Measurements from ENCODE around the gene RRM2. TPM values are rescaled to one million over a fixed set of nuclear protein-coding genes. Genes with fewer than 3 reads are reported as not detected.

RRM2 gene
- total and polyA plus RNA-seq, 2 of the 4 experiments (the other 2 are of a cell fraction), result 53.6 to 68.5 TPM

DNA sequence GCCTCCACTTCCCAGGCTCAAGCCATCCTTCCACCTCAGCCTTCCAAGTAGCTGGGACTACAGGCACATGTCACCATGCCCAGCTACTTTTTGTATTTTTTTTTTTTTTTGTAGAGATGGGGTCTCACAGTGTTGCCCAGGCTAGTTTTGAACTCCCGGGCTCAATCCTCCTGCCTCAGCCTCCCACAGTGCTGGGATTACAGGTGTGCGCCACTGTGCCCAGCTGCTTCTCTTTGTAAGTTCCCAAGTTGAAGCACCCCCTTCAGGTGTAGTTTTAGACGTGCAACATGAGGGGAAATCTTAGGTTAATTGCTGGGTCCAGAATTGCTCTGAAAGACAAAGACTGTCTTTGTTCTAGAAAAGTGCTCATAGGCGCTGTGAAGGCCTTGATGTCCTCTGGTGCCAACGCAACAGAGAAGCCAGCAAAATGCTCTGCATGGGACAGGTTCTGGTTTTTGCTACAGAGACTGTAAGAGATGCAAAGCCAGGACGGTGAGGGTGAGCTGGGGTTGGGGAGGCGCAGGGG, 46.6 kb downstream of the RRM2 start:
- Histone ChIP-seq H3K4me1 (ENCODE audit: control insufficient read depth, insufficient read depth, low read length) (peaks cover 10% of the 10 kb centered on the region), H3K27me3 (ENCODE audit: control insufficient read depth, insufficient read depth, low read length) (no peaks in the 10 kb centered on the region), H2BK5ac (ENCODE audit: low read depth, low read length, poor library complexity, severe bottlenecking) (no peak overlapping the region), H3K36me3 (ENCODE audit: control insufficient read depth, insufficient read depth, low read length) (no peaks in the 10 kb centered on the region), H2AK9ac (replicated peaks; ENCODE audit: low read depth, low read length, poor library complexity) (no peak overlapping the region), H2BK15ac (ENCODE audit: low read depth, low read length) (no peak overlapping the region), H2AFZ (replicated peaks; ENCODE audit: low read length, poor library complexity) (no peak overlapping the region), H3K27ac (ENCODE audit: insufficient read depth, low read length) (no peak overlapping the region), H3K4me2 (ENCODE audit: low read depth, low read length) (no peak overlapping the region), H4K20me1 (ENCODE audit: insufficient read depth, low read length) (no peaks in the 10 kb centered on the region), H3K23ac (ENCODE audit: low read depth, low read length) (no peak overlapping the region), H3K9me3 (ENCODE audit: control insufficient read depth, insufficient read depth, low read length) (no peaks in the 10 kb centered on the region), H3K18ac (ENCODE audit: low read depth, low read length) (no peak overlapping the region), H2AK5ac (ENCODE audit: low read depth, low read length) (no peak overlapping the region), H2BK20ac (ENCODE audit: low read depth, low read length) (no peak overlapping the region), H3K79me1 (ENCODE audit: low read depth in 1 of 2, low read length in 2 of 2) (no peaks in the 10 kb centered on the region), H3K4ac (ENCODE audit: low read depth, low read length) (no peak overlapping the region), H3K56ac (ENCODE audit: extremely low read depth, insufficient read depth, low read length) (no peak overlapping the region), H3K9me1 (ENCODE audit: insufficient read depth, low read length) (no peaks in the 10 kb centered on the region), H4K8ac (ENCODE audit: low read depth in 2 of 2, low read length in 2 of 2) (no peak overlapping the region), H2BK120ac (ENCODE audit: low read depth, low read length) (no peak overlapping the region), H3K14ac (replicated peaks; ENCODE audit: low read depth, low read length) (no peak overlapping the region), H4K91ac (ENCODE audit: insufficient read depth, low read depth, low read length) (no peak overlapping the region), H3K4me3 (ENCODE audit: insufficient read depth, low read depth, low read length) (no peak overlapping the region), H3K9ac (ENCODE audit: low read depth, low read length) (no peak overlapping the region), H4K5ac (ENCODE audit: low read depth, low read length) (no peak overlapping the region)
- dilution Hi-C loops (cut with HindIII; ENCODE audit: low sequenced_read_pairs, unreplicated experiment), result no loop called here
- ChIA-PET CTCF (no interaction called here), POLR2A (ENCODE audit: unreplicated experiment) (interaction anchor here (1.1 kb wide), 1 partner anchor 13 kb away, joined by 3 read pairs; no protein-coding TSS in a partner anchor)
- 95% methylated on average over 3 of the region's 7 CpGs; no CpG with 5 or more reads in 1 of the 2 experiments for WGBS, 2 experiments (ENCODE audit: extremely low coverage in 2 of 2, insufficient read length in 1 of 2)
- BruUV-seq (replicated peaks), result no TSS peak
- ATAC-seq (ENCODE audit: low read depth) (no peak), DNase-seq (no peak)
- intact Hi-C loops (cut with micrococcal nuclease), result no loop called here
- in situ Hi-C loops (cut with MboI; ENCODE audit: low sequenced_read_pairs), result no loop called here
- no peak for TF ChIP-seq SMC3 (IDR thresholded peaks at IDR 0.05; ENCODE audit: low read depth, low read length)
- no peak for TF ChIP-seq MXI1 (IDR thresholded peaks at IDR 0.05; ENCODE audit: borderline replicate concordance, low read depth, low read length)
- TF ChIP-seq BHLHE40 (IDR thresholded peaks at IDR 0.05; ENCODE audit: low read depth, low read length), result no peak
- TF ChIP-seq RCOR1 (IDR thresholded peaks at IDR 0.05; ENCODE audit: insufficient replicate concordance, low read length), result no peak
- TF ChIP-seq, protein P1, sequence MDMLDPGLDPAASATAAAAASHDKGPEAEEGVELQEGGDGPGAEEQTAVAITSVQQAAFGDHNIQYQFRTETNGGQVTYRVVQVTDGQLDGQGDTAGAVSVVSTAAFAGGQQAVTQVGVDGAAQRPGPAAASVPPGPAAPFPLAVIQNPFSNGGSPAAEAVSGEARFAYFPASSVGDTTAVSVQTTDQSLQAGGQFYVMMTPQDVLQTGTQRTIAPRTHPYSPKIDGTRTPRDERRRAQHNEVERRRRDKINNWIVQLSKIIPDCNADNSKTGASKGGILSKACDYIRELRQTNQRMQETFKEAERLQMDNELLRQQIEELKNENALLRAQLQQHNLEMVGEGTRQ (IDR thresholded peaks at IDR 0.05; ENCODE audit: low read depth, low read length), result no peak
- TF ChIP-seq, protein P2, sequence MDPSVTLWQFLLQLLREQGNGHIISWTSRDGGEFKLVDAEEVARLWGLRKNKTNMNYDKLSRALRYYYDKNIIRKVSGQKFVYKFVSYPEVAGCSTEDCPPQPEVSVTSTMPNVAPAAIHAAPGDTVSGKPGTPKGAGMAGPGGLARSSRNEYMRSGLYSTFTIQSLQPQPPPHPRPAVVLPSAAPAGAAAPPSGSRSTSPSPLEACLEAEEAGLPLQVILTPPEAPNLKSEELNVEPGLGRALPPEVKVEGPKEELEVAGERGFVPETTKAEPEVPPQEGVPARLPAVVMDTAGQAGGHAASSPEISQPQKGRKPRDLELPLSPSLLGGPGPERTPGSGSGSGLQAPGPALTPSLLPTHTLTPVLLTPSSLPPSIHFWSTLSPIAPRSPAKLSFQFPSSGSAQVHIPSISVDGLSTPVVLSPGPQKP (IDR thresholded peaks at IDR 0.05; ENCODE audit: borderline replicate concordance, low read depth, low read length), result no peak
- TF ChIP-seq CEBPB (IDR thresholded peaks at IDR 0.05; ENCODE audit: low read depth, low read length), result no peak
- no peak for TF ChIP-seq CHD1 (IDR thresholded peaks at IDR 0.05; ENCODE audit: low read depth, low read length)
- no peak for TF ChIP-seq POLR2A (IDR thresholded peaks at IDR 0.05; ENCODE audit: low read depth, low read length)
- TF ChIP-seq NFE2L2 (IDR thresholded peaks at IDR 0.05; ENCODE audit: low read depth, low read length), result no peak
- TF ChIP-seq RFX5 (IDR thresholded peaks at IDR 0.05; ENCODE audit: low read depth, low read length), result no peak
- TF ChIP-seq RAD21 (IDR thresholded peaks at IDR 0.05; ENCODE audit: low read length), result no peak
- TF ChIP-seq MAFK (IDR thresholded peaks at IDR 0.05; ENCODE audit: low read depth, low read length), result no peak
- TF ChIP-seq FOS (IDR thresholded peaks at IDR 0.05; ENCODE audit: low read depth, low read length), result no peak
- TF ChIP-seq, protein P3, sequence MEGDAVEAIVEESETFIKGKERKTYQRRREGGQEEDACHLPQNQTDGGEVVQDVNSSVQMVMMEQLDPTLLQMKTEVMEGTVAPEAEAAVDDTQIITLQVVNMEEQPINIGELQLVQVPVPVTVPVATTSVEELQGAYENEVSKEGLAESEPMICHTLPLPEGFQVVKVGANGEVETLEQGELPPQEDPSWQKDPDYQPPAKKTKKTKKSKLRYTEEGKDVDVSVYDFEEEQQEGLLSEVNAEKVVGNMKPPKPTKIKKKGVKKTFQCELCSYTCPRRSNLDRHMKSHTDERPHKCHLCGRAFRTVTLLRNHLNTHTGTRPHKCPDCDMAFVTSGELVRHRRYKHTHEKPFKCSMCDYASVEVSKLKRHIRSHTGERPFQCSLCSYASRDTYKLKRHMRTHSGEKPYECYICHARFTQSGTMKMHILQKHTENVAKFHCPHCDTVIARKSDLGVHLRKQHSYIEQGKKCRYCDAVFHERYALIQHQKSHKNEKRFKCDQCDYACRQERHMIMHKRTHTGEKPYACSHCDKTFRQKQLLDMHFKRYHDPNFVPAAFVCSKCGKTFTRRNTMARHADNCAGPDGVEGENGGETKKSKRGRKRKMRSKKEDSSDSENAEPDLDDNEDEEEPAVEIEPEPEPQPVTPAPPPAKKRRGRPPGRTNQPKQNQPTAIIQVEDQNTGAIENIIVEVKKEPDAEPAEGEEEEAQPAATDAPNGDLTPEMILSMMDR (conservative IDR thresholded peaks at IDR 0.05; ENCODE audit: low read depth, low read length), result no peak
